Skeletal muscle satellite cell (primary cell): ENCODE measurements around the gene MORF4L2. TPM values are rescaled to one million over a fixed set of nuclear protein-coding genes. Genes with fewer than 3 reads are reported as not detected.

Source experiments
- H3K27me3 ChIP-seq: 2 replicates; pipeline ENCODE4 v1.7.0; 2013; ENCODE audit warnings: low read length; ENCODE audit not compliant: control insufficient read depth, insufficient read depth
- H3K36me3 ChIP-seq: 2 replicates; pipeline ENCODE4 v1.7.0; 2013; ENCODE audit warnings: mild to moderate bottlenecking, control low read depth, low read length; ENCODE audit not compliant: insufficient read depth
- H3K4me1 ChIP-seq: 2 replicates; pipeline ENCODE4 v1.7.0; 2013; ENCODE audit warnings: low read length; ENCODE audit not compliant: control insufficient read depth, insufficient read depth
- H3K4me2 ChIP-seq: 2 replicates; pipeline ENCODE4 v1.7.0; 2013; ENCODE audit warnings: mild to moderate bottlenecking, low read length
- H3K4me3 ChIP-seq: 2 replicates; pipeline ENCODE4 v1.7.0; 2013; ENCODE audit warnings: low read length
- H3K9ac ChIP-seq: 2 replicates; pipeline ENCODE4 v1.7.0; 2013; ENCODE audit warnings: mild to moderate bottlenecking, low read depth, low read length, moderate library complexity
- H3K9me3 ChIP-seq: replicated peaks from 2 replicates; pipeline ENCODE4 v1.7.0; 2013; ENCODE audit warnings: mild to moderate bottlenecking, control low read depth, low read length
- total RNA-seq: library from RNA; depleted of rRNA; stranded (reverse); fragments of >200 nt; gene quantifications from 2 replicates; pipeline ENCODE4 v1.2.3, GENCODE V29; 2012; rRNA removed

MORF4L2 gene
- total RNA-seq, result 966 and 1,232 TPM in 2 replicates

DNA sequence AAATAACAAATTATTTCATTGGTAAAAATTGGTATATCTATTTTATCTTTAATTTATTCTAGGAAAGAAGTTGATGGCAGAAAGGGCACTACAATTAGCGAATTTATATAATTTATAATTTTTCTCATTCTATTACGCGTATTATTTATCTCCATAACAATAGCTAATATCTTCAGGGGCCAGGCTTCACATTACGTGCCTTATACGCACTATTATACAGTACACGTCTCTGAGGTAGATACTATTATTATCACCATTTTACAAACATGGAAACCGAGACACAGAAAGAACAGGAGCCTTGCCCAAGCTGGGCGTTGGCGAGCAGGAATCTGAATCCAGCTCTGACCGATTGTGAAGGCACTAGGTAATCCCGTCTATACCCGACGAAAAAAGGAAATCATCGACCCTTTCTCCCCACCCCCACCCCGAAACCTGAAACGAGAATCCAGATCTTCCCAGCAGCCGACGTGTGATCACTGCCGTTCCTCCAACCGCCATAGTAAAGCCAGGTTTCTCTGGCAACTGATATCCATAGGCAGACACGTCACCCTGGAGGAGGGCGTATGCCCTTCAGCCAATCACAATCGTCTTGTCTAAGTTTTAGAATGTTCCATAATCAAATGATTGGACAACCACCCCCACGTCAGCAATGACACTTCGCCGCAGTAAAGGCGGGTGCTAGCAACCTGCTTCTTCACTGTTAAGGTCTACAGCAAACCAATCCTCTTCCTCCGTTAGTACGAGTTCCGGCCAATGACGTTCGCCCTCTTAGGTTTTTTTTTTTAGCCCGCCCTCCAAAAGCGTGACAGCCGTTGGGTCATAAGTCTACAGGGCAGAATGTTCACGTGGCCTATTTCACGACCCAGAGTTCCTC lies at the start of gene MORF4L2:
MORF4L2 (minus strand) TSS at position 501 of the 874 bp plus-strand sequence. CDS start 9,672 bp downstream, outside the sequence.
- Histone ChIP-seq H3K4me2 (peak within 1 kb of the TSS; percentile 85), H3K9me3 (no peaks in the 10 kb centered on the region), H3K4me3 (peak within 1 kb of the TSS; percentile 83), H3K9ac (peak within 1 kb of the TSS; percentile 98), H3K27me3 (peaks cover 3% of the 10 kb centered on the region), H3K4me1 (peaks cover 17% of the 10 kb centered on the region), H3K36me3 (peaks cover 29% of the 10 kb centered on the region)

GRCh38 chrX:103734125-103734760 lies 47.7 kb upstream of the MORF4L2 start:
- H3K4me3 ChIP-seq, result no peak overlapping the region
- H3K27me3 ChIP-seq, result no peaks in the 10 kb centered on the region
- H3K9ac ChIP-seq, result no peak overlapping the region
- H3K9me3 ChIP-seq, result no peaks in the 10 kb centered on the region
- no peak overlapping the region for H3K4me2 ChIP-seq
- H3K4me1 ChIP-seq, result peaks cover 32% of the 10 kb centered on the region
- H3K36me3 ChIP-seq, result no peaks in the 10 kb centered on the region

DNA sequence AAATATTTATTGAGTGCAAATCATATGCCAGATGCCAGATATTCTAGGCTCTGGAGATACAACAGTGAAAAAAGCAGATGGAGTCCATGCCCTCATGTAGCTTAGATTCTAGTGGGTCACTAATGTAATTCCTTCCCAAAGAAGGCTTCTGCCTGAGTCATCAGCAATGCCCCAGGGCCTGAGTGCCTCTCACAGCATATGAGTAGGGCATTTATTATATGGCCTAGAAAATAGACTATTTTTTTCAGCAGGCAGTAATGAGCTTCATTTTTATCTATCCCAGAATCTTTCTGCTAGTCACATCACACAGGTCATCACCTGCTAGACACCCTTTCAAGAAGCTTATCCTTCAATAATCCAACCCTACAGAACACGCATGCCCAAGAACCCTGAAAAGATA lies 46.5 kb upstream of the MORF4L2 start:
- H3K9me3 ChIP-seq, result no peaks in the 10 kb centered on the region
- peaks cover 32% of the 10 kb centered on the region for H3K4me1 ChIP-seq
- H3K4me3 ChIP-seq, result no peak overlapping the region
- H3K36me3 ChIP-seq, result no peaks in the 10 kb centered on the region
- no peak overlapping the region for H3K9ac ChIP-seq
- H3K4me2 ChIP-seq, result no peak overlapping the region
- peaks cover 2% of the 10 kb centered on the region for H3K27me3 ChIP-seq

- Histone ChIP-seq H3K4me3 (no peak overlapping the region), H3K4me1 (peaks cover 32% of the 10 kb centered on the region), H3K4me2 (peak overlapping the region; percentile 40), H3K9me3 (no peaks in the 10 kb centered on the region), H3K27me3 (peaks cover 10% of the 10 kb centered on the region), H3K36me3 (no peaks in the 10 kb centered on the region), H3K9ac (peak overlapping the region; percentile 65)
Observed at GRCh38 chrX:103730796-103731493, 44.4 kb upstream of the MORF4L2 start.

DNA sequence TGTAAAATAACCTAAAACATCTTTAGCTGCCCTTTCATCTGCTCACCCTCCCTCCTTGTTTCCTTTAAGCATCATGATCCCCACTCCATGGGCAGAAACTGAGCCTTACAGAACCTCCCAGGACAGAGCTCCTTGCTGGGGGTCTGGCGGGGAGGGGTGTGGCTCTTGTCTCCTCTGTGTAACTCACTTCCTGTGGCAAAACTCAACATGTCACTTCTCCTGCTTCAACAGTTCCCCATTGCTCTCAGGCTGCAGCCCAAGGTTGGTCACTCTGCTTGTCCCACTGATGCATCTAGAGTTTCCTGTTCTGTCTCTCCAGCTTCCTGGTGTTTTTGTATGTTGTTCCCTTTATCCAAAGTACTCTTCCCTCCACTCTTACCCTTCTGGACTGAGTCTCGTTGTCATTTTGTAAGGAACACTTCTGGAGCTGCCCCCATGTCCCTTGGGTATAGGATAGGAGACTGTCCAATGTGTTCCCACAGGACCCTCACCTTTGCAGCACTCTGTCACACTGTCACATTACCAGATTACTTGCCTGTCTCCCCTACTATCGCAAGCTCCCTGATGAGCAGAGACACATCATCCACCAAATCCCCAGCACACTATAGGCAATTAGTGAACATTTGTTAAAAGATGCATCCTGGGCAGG lies 43.8 kb upstream of the MORF4L2 start:
- H3K4me1 ChIP-seq, result peaks cover 32% of the 10 kb centered on the region
- no peaks in the 10 kb centered on the region for H3K36me3 ChIP-seq
- H3K9ac ChIP-seq, result peak overlapping the region; percentile 65
- no peak overlapping the region for H3K4me3 ChIP-seq
- peaks cover 13% of the 10 kb centered on the region for H3K27me3 ChIP-seq
- H3K4me2 ChIP-seq, result peak overlapping the region; percentile 23
- H3K9me3 ChIP-seq, result no peaks in the 10 kb centered on the region

DNA sequence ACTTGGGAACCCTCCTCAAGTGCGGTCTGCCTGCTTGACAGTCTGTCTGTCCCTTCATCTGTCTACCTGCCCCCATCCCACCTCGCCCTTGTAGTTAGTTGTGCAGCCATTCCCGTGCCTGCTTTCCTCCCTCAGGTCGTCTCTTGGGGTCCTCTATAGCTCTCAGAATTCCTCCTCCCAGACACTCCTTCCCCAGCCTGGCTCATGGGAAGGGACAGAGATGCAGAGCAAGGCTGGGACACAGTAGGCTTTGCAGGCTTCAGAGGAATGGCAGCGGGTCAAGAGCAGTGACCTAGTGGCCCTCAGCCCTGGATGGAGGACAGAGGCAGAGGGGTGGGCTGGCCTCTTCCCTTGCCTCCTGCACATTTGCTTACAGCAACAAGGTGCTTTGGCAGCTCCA lies 42.5 kb upstream of the MORF4L2 start:
- H3K27me3 ChIP-seq, result peaks cover 15% of the 10 kb centered on the region
- H3K36me3 ChIP-seq, result no peaks in the 10 kb centered on the region
- no peaks in the 10 kb centered on the region for H3K9me3 ChIP-seq
- H3K4me1 ChIP-seq, result peaks cover 32% of the 10 kb centered on the region
- no peak overlapping the region for H3K9ac ChIP-seq
- H3K4me3 ChIP-seq, result no peak overlapping the region
- no peak overlapping the region for H3K4me2 ChIP-seq

DNA sequence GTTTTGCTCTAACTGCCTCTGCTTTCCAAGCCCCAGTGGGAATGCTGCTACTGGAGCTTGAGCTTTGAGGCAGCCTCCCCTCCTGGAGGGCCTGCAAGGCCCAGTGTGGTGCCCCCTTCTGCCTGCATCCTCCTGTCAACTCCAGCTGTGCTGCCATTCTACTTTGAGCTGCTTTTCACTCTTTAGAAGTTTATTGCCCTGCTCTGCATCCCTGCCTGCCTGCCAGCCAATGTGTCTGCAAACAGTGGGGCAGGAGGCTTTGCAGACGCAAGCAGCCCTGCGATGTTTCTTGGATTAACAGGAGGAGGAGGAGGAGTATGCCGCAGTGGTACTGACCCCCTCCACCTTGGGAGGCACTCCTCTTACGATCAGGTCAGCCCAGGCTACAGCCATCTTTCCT lies 40.6 kb upstream of the MORF4L2 start:
- H3K4me1 ChIP-seq, result peaks cover 27% of the 10 kb centered on the region
- H3K4me3 ChIP-seq, result no peak overlapping the region
- H3K9me3 ChIP-seq, result no peaks in the 10 kb centered on the region
- no peak overlapping the region for H3K4me2 ChIP-seq
- H3K36me3 ChIP-seq, result no peaks in the 10 kb centered on the region
- H3K9ac ChIP-seq, result no peak overlapping the region
- peaks cover 16% of the 10 kb centered on the region for H3K27me3 ChIP-seq

GRCh38 chrX:103726477-103726876 lies 40.0 kb upstream of the MORF4L2 start:
- Histone ChIP-seq H3K4me2 (no peak overlapping the region), H3K9me3 (no peaks in the 10 kb centered on the region), H3K36me3 (no peaks in the 10 kb centered on the region), H3K4me1 (peaks cover 21% of the 10 kb centered on the region), H3K4me3 (no peak overlapping the region), H3K9ac (no peak overlapping the region), H3K27me3 (peaks cover 20% of the 10 kb centered on the region)

DNA sequence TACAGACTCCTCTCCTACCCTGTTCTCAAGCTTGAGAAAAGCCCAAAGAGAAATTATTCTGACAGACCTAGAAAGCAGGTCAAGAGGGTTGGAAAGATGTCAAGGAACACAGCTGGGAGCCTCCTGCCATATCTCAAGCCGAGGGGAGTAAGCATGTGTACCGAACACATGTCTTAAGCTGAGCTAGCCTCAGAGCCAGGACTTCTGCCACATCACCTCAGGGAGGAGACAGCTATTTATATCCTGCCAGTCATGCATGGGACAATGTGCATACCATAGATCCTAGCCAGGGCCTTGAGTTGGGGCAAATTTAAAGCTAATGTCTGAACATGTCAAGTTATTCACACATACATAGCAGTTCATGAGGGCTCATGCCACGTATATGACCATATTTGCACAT lies 36.0 kb upstream of the MORF4L2 start:
- peaks cover 10% of the 10 kb centered on the region for H3K4me1 ChIP-seq
- H3K27me3 ChIP-seq, result peaks cover 15% of the 10 kb centered on the region
- no peak overlapping the region for H3K4me3 ChIP-seq
- no peak overlapping the region for H3K9ac ChIP-seq
- H3K36me3 ChIP-seq, result no peaks in the 10 kb centered on the region
- no peak overlapping the region for H3K4me2 ChIP-seq
- no peaks in the 10 kb centered on the region for H3K9me3 ChIP-seq

- Histone ChIP-seq H3K9me3 (no peaks in the 10 kb centered on the region), H3K9ac (no peak overlapping the region), H3K4me1 (peaks cover 21% of the 10 kb centered on the region), H3K4me2 (no peak overlapping the region), H3K4me3 (no peak overlapping the region), H3K27me3 (peaks cover 5% of the 10 kb centered on the region), H3K36me3 (no peaks in the 10 kb centered on the region)
Observed at GRCh38 chrX:103718120-103718519, 31.6 kb upstream of the MORF4L2 start.

DNA sequence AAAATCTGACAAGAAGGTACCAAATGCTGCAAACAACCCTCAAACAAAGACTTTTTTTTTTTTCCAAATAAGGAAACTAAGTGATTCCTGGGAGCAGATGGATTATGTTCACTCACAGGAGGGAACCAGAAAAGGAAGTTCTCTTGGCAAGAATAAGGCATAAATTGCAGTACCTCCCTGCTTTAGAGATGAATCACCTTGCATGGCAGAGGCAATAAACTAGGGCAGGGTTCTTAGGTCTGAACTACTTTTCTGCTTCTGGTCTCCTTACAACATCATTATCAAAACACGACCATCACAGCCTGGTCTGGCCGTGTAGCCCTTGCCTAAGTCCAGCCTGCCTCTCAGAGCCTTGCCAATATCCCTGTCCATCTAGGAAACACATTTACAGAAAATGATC lies 30.5 kb upstream of the MORF4L2 start:
- no peaks in the 10 kb centered on the region for H3K36me3 ChIP-seq

More for the DNA sequence above, 30.5 kb upstream of the MORF4L2 start:
- peaks cover 18% of the 10 kb centered on the region for H3K4me1 ChIP-seq
- no peak overlapping the region for H3K4me3 ChIP-seq
- peak overlapping the region; percentile 42 for H3K9ac ChIP-seq
- no peaks in the 10 kb centered on the region for H3K9me3 ChIP-seq
- peak overlapping the region; percentile 9 for H3K4me2 ChIP-seq
- peaks cover 3% of the 10 kb centered on the region for H3K27me3 ChIP-seq
